GM19372 (cell line): ENCODE data around the gene SAMD11.
A peak's percentile ranks its signal among the peaks of the same experiment; 100 is the strongest.
"Not testable (repeated sequence)": the region's sequence is repeated elsewhere in the genome, so short reads cannot be mapped to it uniquely, and the experiment has no call there.

ENCODE experiments used
- ATAC-seq: cut with Tn5 transposase; IDR thresholded peaks from one replicate; pipeline ENCODE4 v1.9.1; 2021; ENCODE audit warnings: mild to moderate bottlenecking, low read depth, moderate library complexity; ENCODE audit not compliant: unreplicated experiment

Gene SAMD11

GRCh38 chr1:972726-973458, 49.2 kb downstream of the SAMD11 start:
- no peak for ATAC-seq

- ATAC-seq, result no peak
Measured at GRCh38 chr1:973459-974292, 50.0 kb downstream of the SAMD11 start.

GRCh38 chr1:974293-974640, 50.5 kb downstream of the SAMD11 start:
- ATAC-seq, result no peak

GRCh38 chr1:974687-975328, 51.1 kb downstream of the SAMD11 start:
- no peak for ATAC-seq

GRCh38 chr1:975365-975764, 51.6 kb downstream of the SAMD11 start:
- no peak for ATAC-seq

- peak; percentile 56 for ATAC-seq
Measured at GRCh38 chr1:975896-976683, 52.4 kb downstream of the SAMD11 start.

GRCh38 chr1:976791-977190, 53.1 kb downstream of the SAMD11 start:
- not testable (repeated sequence) for ATAC-seq

- no peak for ATAC-seq
Measured at GRCh38 chr1:978069-978834, 54.5 kb downstream of the SAMD11 start.

GRCh38 chr1:978835-979743, 55.4 kb downstream of the SAMD11 start:
- no peak for ATAC-seq

GRCh38 chr1:979744-980072, 56.0 kb downstream of the SAMD11 start:
- ATAC-seq, result no peak

- no peak for ATAC-seq
Measured at GRCh38 chr1:980137-980571, 56.4 kb downstream of the SAMD11 start.

GRCh38 chr1:980602-981395, 57.1 kb downstream of the SAMD11 start:
- ATAC-seq, result no peak

- ATAC-seq, result no peak
Measured at GRCh38 chr1:981491-981954, 57.8 kb downstream of the SAMD11 start.

GRCh38 chr1:981955-982558, 58.3 kb downstream of the SAMD11 start, which contains the start of gene PERM1:
TSS of gene PERM1 (minus strand) at chr1:982093. CDS start at chr1:981029, 1,064 bp downstream.
- ATAC-seq, result no peak

GRCh38 chr1:982765-983436, 59.2 kb downstream of the SAMD11 start:
- no peak for ATAC-seq

- ATAC-seq, result no peak
Measured at GRCh38 chr1:983798-984475, 60.2 kb downstream of the SAMD11 start.

GRCh38 chr1:984476-984814, 60.7 kb downstream of the SAMD11 start:
- ATAC-seq, result no peak
